Neutrophil (primary cell): ENCODE results near the gene EPG5.

Source experiments
- H3K27ac ChIP-seq: fragments of 200-600 bp; sonication (generic); 2 replicates; pipeline ENCODE4 v1.5.1; 2016; ENCODE audit warnings: mild to moderate bottlenecking, moderate library complexity
- H3K27me3 ChIP-seq: fragments of 200-600 bp; sonication (generic); 2 replicates; pipeline ENCODE4 v1.6.0; 2016; ENCODE audit warnings: mild to moderate bottlenecking
- H3K36me3 ChIP-seq: fragments of 200-600 bp; sonication (generic); 2 replicates; pipeline ENCODE4 v1.5.1; 2017
- H3K4me1 ChIP-seq, 2 experiments: fragments of 200-600 bp in 1 of 2; sonication (generic) in 1 of 2; 1 replicate in 1 of 2; 2 replicates in 1 of 2; pipeline versions ENCODE4 v1.5.1 to v1.6.1; 2013 to 2016; ENCODE audit warnings: low read depth in 1 of 2, low read length in 1 of 2, mild to moderate bottlenecking in 1 of 2, moderate library complexity in 1 of 2; ENCODE audit not compliant: control insufficient read depth in 1 of 2, insufficient read depth in 1 of 2
- H3K4me3 ChIP-seq, 2 experiments: fragments of 200-600 bp in 1 of 2; sonication (generic) in 1 of 2; 1 replicate in 1 of 2; 2 replicates in 1 of 2; pipeline ENCODE4 v1.5.1; 2013 to 2016; ENCODE audit warnings: low read depth in 1 of 2, low read length in 1 of 2, mild to moderate bottlenecking in 1 of 2, moderate library complexity in 1 of 2
- H3K9me3 ChIP-seq: fragments of 200-600 bp; sonication (generic); 2 replicates; pipeline ENCODE4 v1.5.1; 2016
- CTCF ChIP-seq: fragments of 200-600 bp; sonication (generic); IDR thresholded peaks from 2 replicates; pipeline ENCODE4 v1.5.1; 2016; ENCODE audit warnings: antibody characterized with exemption

The EPG5 gene

GRCh38 chr18:45935591-45936335, 31.4 kb downstream of the EPG5 start:
- no peak for TF ChIP-seq CTCF
- H3K4me1 ChIP-seq: no peaks in the 10 kb centered on the region
- no peaks in the 10 kb centered on the region for H3K9me3 ChIP-seq
- H3K36me3 ChIP-seq: peaks cover 84% of the 10 kb centered on the region
- no peak overlapping the region for H3K27ac ChIP-seq
- H3K27me3 ChIP-seq: no peaks in the 10 kb centered on the region
- H3K4me3 ChIP-seq: no peak overlapping the region

DNA sequence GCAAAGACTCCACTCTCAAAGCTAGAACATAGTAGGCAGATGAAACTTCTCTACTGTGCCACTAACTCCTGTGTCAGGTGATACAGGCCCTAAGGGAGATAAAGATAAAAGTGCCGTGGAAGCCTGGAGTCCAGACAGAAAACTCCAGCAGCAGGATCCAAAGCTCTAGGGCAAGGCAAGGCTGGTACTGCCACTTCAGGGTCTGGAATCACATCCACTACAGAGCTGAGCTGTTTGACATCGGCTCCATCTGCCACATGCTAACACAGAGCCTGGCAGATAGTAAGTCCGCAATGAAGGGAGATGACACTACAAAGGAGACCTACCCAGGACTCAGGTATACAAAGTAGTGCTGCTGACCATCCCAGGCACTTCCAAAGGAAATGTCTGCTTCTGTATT, 34.4 kb downstream of the EPG5 start:
- no peak for TF ChIP-seq CTCF
- H3K27me3 ChIP-seq: no peaks in the 10 kb centered on the region
- H3K9me3 ChIP-seq: no peaks in the 10 kb centered on the region
- H3K27ac ChIP-seq: no peak overlapping the region
- H3K4me3 ChIP-seq: no peak overlapping the region
- H3K36me3 ChIP-seq: peaks cover 84% of the 10 kb centered on the region
- no peaks in the 10 kb centered on the region for H3K4me1 ChIP-seq

GRCh38 chr18:45930963-45931362, 36.2 kb downstream of the EPG5 start:
- H3K27me3 ChIP-seq: no peaks in the 10 kb centered on the region
- no peaks in the 10 kb centered on the region for H3K4me1 ChIP-seq
- H3K27ac ChIP-seq: no peak overlapping the region
- no peaks in the 10 kb centered on the region for H3K9me3 ChIP-seq
- H3K4me3 ChIP-seq: no peak overlapping the region
- TF ChIP-seq CTCF: no peak
- H3K36me3 ChIP-seq: peaks cover 88% of the 10 kb centered on the region

- H3K27ac ChIP-seq: no peak overlapping the region
- no peak overlapping the region for H3K4me3 ChIP-seq
- H3K27me3 ChIP-seq: no peaks in the 10 kb centered on the region
- H3K4me1 ChIP-seq: no peaks in the 10 kb centered on the region
- no peaks in the 10 kb centered on the region for H3K9me3 ChIP-seq
- no peak for TF ChIP-seq CTCF
- H3K36me3 ChIP-seq: peaks cover 95% of the 10 kb centered on the region
Observed at GRCh38 chr18:45926691-45927090, 40.4 kb downstream of the EPG5 start.

DNA sequence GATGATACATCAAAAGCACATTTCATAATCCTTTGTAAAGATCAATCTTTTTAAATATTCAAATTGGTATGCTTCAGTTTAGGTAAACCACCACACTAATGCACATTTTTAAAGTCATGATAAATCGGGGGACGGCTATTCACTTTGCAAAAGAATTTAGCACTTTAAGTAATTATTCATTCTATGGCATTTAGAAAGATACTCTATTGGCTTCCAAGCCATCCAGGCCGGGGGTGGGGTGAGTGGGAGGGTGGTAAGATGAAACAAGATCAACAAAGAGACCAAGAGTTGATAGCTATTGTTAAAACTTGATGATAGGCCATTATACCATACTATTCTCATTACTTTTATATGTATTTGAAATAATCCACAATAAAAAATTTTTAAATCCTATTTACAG, 41.0 kb downstream of the EPG5 start:
- H3K4me3 ChIP-seq: no peak overlapping the region
- no peaks in the 10 kb centered on the region for H3K27me3 ChIP-seq
- H3K4me1 ChIP-seq: no peaks in the 10 kb centered on the region
- TF ChIP-seq CTCF: no peak
- H3K9me3 ChIP-seq: no peaks in the 10 kb centered on the region
- H3K36me3 ChIP-seq: peaks cover 96% of the 10 kb centered on the region
- H3K27ac ChIP-seq: no peak overlapping the region
